GM18526 (cell line): ENCODE data around the gene CTPS1.

Source experiments
- POLR2A ChIP-seq: IDR thresholded peaks from 3 replicates; pipeline ENCODE4 v1.6.1; 2011; ENCODE audit not compliant: insufficient read length; ENCODE audit errors: extremely low read depth

The CTPS1 gene

DNA sequence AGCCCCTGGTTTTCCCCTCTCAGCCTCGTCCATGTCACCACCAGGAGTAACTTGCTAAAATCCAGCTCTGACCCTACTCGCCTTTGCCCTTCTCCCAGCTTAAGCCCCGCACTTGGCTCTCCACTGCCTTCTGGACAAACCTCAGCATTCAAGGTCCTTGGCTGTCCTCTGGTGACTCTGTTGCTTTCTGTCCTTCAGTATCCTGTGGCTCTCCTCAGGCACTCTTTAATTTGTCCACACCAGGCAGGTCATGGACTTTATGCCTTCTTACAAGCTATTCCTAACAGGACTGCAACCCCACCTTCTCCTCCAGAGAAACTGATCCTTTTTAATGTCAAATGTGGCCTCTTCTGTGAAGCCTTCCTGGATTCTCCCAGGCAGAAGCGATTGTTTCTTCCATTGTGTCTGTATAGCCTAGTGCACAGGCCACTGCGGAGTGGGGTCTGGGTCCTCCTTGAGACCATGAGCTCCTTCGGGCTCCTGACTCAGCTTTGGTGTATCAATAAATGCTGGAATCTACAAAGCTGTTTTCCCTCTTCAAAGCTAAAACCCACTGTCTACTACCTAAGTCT lies 26.7 kb upstream of the CTPS1 start:
- TF ChIP-seq POLR2A: no peak

GRCh38 chr1:40954626-40955025 lies 24.9 kb upstream of the CTPS1 start:
- TF ChIP-seq POLR2A: no peak

GRCh38 chr1:40955266-40955665 lies 24.2 kb upstream of the CTPS1 start:
- no peak for TF ChIP-seq POLR2A

GRCh38 chr1:40956407-40956806 lies 23.1 kb upstream of the CTPS1 start:
- TF ChIP-seq POLR2A: no peak

GRCh38 chr1:40958210-40958609 lies 21.3 kb upstream of the CTPS1 start:
- no peak for TF ChIP-seq POLR2A

DNA sequence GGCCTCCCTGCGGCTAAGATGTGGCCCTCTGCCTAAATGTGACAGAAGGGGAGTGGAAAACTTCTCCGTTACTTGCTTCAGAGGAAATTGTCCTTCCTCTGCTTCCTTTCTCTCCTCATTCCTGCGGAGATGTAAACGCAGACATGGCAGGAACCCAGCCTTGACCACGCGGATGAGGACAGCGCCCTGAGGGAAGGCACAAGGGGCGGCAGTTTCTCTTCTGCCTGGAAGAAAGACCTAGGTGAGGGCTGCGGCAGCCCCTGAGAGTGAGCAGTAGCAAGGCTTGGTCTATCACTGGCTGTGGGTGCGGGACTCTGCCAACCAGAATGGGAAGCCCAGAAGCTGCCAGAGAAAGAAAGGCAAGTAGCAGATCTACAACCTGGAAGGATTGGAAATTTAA lies 14.0 kb upstream of the CTPS1 start:
- TF ChIP-seq POLR2A: no peak

DNA sequence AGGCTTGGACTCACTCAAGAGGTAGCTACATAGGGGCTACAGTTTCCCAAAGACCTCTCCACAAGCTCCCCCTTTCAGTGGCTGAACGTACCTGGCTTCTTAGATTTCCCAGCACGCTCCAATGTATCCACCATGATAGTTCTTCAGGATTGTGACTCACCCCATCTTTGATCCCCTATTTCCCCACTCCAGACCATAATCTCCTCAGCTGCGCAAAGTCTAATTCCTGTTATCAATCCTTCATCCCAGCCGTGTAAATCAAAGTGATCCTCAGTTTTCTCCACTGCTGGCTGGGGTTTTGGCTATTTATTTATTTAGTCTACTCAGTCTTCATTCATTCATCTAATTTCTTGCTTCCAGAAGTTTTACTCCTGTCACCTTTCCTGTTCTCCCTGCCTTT lies 13.1 kb upstream of the CTPS1 start:
- no peak for TF ChIP-seq POLR2A

DNA sequence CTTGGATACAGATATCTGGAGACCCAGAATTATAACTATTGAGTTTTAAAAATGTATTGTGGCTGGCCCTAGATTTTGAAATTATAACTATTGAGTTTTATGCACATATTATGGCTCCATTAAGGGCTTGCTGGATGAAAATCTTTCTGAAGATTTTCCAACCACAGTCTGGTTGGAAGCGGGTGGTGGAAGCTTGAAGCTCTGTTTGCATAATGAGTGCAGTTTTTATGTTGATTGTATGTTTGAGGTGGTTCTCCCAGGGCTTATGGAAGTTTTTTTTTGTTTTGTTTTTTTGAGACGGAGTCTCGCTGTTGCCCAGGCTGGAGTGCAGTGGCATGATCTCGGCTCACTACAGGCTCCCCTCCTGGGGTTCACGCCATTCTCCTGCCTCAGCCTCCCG lies 10.1 kb upstream of the CTPS1 start:
- TF ChIP-seq POLR2A: no peak

DNA sequence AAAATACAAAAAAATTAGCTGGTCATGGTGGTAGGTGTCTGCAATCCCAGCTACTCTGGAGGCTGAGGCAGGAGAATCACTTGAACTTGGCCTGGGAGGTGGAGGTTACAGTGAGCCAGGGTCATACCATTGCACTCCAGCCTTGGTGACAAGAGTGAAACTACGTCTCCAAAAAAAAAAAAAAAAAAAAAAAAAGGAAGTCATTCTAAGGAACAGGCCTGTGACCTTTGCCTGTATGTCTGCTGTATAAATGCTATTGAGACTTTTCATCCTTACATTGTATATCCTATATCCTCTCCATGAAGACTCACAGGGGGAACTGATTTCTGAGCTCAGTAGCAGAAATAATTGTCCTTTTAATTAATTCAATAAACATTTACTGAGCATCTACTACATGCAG lies 7.5 kb upstream of the CTPS1 start:
- TF ChIP-seq POLR2A: no peak

GRCh38 chr1:40973912-40974311 lies 5.6 kb upstream of the CTPS1 start:
- TF ChIP-seq POLR2A: no peak

DNA sequence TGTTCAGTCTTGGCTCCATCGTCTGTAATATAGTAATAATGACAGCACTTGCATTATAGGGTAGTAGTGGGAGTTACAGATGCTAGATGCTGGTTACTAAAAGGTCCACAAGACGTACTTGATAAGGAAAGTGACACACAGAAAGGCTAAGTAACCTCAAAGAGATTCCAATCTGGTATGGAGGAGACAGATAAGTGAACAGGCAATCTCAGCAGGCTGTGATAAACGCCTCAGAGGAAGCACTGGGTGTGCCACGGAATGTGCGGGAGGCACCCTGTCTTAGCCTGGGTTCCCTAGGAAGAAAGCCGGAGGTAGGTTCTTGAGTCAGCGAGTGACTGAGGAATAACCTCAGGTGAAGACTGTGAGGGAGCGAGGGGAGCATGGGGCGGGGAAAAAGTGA lies 4.6 kb upstream of the CTPS1 start:
- no peak for TF ChIP-seq POLR2A

GRCh38 chr1:40976952-40977690 lies 2.4 kb upstream of the CTPS1 start:
- no peak for TF ChIP-seq POLR2A

GRCh38 chr1:40977716-40978115 lies 1.8 kb upstream of the CTPS1 start:
- TF ChIP-seq POLR2A: no peak

DNA sequence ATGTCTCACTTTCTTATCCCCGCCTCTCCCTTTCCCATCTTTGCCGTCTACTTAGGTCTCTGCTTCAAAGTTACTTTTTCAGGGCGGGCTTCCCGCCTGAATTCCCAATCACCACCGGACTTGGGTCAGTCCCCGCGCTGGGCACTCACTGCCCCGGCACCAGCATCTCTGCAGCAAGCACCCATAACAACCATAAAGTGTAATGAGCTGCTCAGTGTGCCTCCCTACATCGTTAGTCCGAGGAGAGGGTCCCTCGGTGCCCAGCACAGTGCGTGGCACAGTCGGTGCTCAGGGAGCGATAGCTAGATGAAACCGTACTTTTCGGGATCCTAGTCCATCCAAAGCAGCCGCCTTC lies 633 bp upstream of the CTPS1 start:
- no peak for TF ChIP-seq POLR2A

DNA sequence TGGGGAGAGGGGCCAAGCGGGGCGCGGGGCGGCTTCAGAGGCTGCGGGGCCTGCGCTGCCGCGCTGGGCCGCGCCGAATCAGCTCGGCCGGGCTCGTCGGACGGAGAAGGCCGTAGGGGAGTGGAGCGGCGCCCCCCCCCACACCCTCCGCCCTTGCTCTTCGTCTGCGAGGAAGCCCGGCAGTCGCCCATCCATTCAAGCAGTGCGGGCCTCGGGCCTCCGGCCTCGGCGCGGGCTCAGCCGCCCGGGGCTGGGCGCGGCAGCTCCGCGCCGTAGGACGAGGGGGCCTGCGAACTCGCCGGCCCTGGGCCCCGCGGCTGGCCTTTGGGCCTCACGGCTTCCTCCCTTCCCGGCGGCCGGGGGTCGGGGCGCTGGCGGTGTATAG lies 564 bp downstream of the CTPS1 start:
- TF ChIP-seq POLR2A: no peak

DNA sequence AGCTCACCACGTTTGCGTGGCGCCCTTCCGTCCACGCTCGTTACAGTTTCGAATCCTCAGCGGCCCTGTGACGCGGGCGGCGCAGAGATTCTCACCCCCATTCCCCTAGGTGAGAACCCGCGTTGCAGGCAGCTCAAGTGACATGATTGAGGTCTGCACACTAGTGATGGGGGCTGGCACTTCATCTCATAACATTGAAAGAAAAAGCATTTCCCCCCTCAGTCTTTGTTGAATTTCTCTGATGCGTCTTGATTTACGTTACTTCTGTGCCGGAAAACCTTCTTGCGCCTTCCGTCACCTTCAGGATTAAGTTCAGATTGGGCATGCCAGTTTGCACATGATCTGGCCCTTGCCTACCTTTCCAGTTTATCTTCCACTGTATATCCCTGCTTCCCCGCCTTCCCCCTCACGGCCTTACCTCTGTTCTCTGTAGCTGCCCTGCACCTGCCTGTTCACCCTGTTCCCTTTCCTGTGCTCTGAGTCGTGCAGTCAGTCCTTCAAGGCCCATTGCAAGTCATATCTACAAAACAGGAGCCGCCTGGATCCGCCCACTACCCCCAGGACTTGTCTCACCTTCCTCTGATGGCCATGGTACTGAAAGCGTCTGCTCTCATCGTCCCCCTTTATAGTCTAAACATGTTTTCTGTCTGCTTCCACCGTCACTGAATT lies 1.1 kb downstream of the CTPS1 start:
- no peak for TF ChIP-seq POLR2A
